Measurements from ENCODE around the gene DLK1.

Gene DLK1

GRCh38 chr14:100714258-100714892 is 12.3 kb upstream of the DLK1 start:
- no peak for DNase-seq

GRCh38 chr14:100715332-100715731 is 11.4 kb upstream of the DLK1 start:
- DNase-seq, result no peak

- DNase-seq, result no peak
Observed at GRCh38 chr14:100715803-100716202, 10.9 kb upstream of the DLK1 start.

GRCh38 chr14:100717386-100717785 is 9.3 kb upstream of the DLK1 start:
- peak in 1 of 2 donors; percentile 0 for DNase-seq

GRCh38 chr14:100719976-100720520 is 6.6 kb upstream of the DLK1 start:
- no peak for DNase-seq

- DNase-seq, result no peak
Observed at GRCh38 chr14:100721568-100721967, 5.1 kb upstream of the DLK1 start.

- DNase-seq, result no peak
Observed at GRCh38 chr14:100722367-100722766, 4.3 kb upstream of the DLK1 start.

GRCh38 chr14:100723135-100723829 is 3.4 kb upstream of the DLK1 start:
- no peak for DNase-seq

- DNase-seq, result no peak
Observed at GRCh38 chr14:100723830-100724437, 2.8 kb upstream of the DLK1 start.

GRCh38 chr14:100724536-100724935 is 2.2 kb upstream of the DLK1 start:
- DNase-seq, result no peak

- DNase-seq, result no peak
Observed at GRCh38 chr14:100725587-100726387, 905 bp upstream of the DLK1 start.

GRCh38 chr14:100727086-100727872 is 587 bp downstream of the DLK1 start:
- DNase-seq, result no peak

- no peak for DNase-seq
Observed at GRCh38 chr14:100727873-100728240, 1.2 kb downstream of the DLK1 start.

- DNase-seq, result no peak
Observed at GRCh38 chr14:100728962-100729361, 2.3 kb downstream of the DLK1 start.

- DNase-seq, result no peak
Observed at GRCh38 chr14:100729982-100730381, 3.3 kb downstream of the DLK1 start.

GRCh38 chr14:100730581-100730980 is 3.9 kb downstream of the DLK1 start:
- DNase-seq, result no peak

GRCh38 chr14:100731011-100731670 is 4.4 kb downstream of the DLK1 start:
- DNase-seq, result no peak

- DNase-seq, result no peak
Observed at GRCh38 chr14:100731846-100732765, 5.4 kb downstream of the DLK1 start.

GRCh38 chr14:100732766-100733100 is 6.0 kb downstream of the DLK1 start:
- no peak for DNase-seq

- DNase-seq, result no peak
Observed at GRCh38 chr14:100733152-100733850, 6.6 kb downstream of the DLK1 start.

Measured in hippocampal formation (tissue), 2 donors.